ENCODE measurements around the gene HIVEP2.

GRCh38 chr6:142946924-142947713 is 2.1 kb upstream of the HIVEP2 start:
- TF ChIP-seq, protein P1, sequence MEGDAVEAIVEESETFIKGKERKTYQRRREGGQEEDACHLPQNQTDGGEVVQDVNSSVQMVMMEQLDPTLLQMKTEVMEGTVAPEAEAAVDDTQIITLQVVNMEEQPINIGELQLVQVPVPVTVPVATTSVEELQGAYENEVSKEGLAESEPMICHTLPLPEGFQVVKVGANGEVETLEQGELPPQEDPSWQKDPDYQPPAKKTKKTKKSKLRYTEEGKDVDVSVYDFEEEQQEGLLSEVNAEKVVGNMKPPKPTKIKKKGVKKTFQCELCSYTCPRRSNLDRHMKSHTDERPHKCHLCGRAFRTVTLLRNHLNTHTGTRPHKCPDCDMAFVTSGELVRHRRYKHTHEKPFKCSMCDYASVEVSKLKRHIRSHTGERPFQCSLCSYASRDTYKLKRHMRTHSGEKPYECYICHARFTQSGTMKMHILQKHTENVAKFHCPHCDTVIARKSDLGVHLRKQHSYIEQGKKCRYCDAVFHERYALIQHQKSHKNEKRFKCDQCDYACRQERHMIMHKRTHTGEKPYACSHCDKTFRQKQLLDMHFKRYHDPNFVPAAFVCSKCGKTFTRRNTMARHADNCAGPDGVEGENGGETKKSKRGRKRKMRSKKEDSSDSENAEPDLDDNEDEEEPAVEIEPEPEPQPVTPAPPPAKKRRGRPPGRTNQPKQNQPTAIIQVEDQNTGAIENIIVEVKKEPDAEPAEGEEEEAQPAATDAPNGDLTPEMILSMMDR (IDR thresholded peaks at IDR 0.05): peak in 3 of 6 experiments; percentile 17 to 42 (median 28)
- peak; percentile 41 to 91 for TF ChIP-seq POLR2A (IDR thresholded peaks at IDR 0.05)
